ENCODE results near the gene ABCC3.

ABCC3 gene

DNA sequence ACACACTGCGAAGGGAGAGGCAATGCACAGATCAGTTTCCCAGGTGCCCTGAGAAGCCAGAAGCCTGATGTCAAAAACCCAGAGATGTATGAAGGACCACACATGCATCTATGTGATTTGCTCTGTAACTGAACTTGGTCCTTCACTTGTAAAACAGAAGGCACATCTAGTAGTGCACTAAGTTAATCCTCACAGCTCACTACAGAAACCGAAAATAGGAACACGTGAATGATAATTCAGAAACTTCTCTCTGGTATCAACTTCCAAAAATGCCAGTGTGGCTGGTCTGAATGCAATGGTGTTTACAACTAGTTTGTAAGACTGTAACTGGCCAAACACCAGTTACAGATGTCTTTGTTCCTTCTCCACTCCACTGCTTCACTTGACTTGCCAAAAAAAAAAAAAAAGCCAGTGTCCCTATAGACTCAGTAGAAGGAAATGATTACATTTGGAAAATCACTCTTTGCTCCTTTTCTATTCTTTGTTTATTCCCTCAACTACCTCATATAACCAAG is 61.7 kb downstream of the ABCC3 start:
- H3K27ac ChIP-seq (ENCODE audit: low read depth, low read length): no peak overlapping the region
- TF ChIP-seq, protein P1, sequence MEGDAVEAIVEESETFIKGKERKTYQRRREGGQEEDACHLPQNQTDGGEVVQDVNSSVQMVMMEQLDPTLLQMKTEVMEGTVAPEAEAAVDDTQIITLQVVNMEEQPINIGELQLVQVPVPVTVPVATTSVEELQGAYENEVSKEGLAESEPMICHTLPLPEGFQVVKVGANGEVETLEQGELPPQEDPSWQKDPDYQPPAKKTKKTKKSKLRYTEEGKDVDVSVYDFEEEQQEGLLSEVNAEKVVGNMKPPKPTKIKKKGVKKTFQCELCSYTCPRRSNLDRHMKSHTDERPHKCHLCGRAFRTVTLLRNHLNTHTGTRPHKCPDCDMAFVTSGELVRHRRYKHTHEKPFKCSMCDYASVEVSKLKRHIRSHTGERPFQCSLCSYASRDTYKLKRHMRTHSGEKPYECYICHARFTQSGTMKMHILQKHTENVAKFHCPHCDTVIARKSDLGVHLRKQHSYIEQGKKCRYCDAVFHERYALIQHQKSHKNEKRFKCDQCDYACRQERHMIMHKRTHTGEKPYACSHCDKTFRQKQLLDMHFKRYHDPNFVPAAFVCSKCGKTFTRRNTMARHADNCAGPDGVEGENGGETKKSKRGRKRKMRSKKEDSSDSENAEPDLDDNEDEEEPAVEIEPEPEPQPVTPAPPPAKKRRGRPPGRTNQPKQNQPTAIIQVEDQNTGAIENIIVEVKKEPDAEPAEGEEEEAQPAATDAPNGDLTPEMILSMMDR (IDR thresholded peaks at IDR 0.05; ENCODE audit: low read depth, low read length, poor library complexity, severe bottlenecking): no peak
- no peak for TF ChIP-seq EZH2phosphoT487 (IDR thresholded peaks at IDR 0.05; ENCODE audit: borderline replicate concordance, low read length)

DNA sequence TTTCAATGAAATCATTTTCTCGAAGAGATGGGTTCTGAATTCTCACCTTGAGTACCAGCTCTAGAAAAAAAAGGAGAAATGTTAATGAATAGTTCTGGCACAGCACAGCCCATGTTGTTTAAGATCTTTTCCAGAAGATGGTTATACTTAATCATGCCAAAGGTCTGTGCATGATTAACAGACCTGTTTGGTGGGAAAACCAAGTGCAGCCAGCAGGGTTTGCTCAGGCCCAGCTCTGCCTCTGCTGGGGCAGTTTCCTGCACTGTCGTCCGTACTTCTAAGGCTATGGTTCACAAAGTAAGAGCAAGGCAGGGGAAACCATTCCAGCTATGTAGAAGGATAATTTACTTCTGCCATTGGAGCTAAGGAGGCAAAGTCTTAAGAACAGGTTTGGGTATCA is 62.4 kb downstream of the ABCC3 start:
- Histone ChIP-seq H3K27ac (ENCODE audit: low read depth, low read length) (no peak overlapping the region), H3K9me3 (ENCODE audit: control insufficient read depth, insufficient read depth, low read length) (no peaks in the 10 kb centered on the region), H3K4me3 (ENCODE audit: low read length) (no peak overlapping the region), H3K79me2 (ENCODE audit: control insufficient read depth, low read length) (peaks cover 16% of the 10 kb centered on the region), H4K20me1 (ENCODE audit: control insufficient read depth, insufficient read depth, low read depth, low read length) (no peaks in the 10 kb centered on the region; the same call in 1 of the 2 replicates), H3K36me3 (ENCODE audit: control insufficient read depth, low read length) (peaks cover 86% of the 10 kb centered on the region), H3K9me2 (replicated peaks; ENCODE audit: control insufficient read depth, low read length) (no peaks in the 10 kb centered on the region), H3K27me3 (ENCODE audit: control insufficient read depth, low read length) (no peaks in the 10 kb centered on the region), H3K4me1 (ENCODE audit: control insufficient read depth, low read length) (no peaks in the 10 kb centered on the region), H3F3A (ENCODE audit: control insufficient read depth, insufficient read depth) (peaks cover 8% of the 10 kb centered on the region; the same call in 1 of the 2 replicates), H3K4me2 (ENCODE audit: low read length) (no peak overlapping the region)
- no peak for TF ChIP-seq EZH2phosphoT487 (IDR thresholded peaks at IDR 0.05; ENCODE audit: borderline replicate concordance, low read length)
- TF ChIP-seq, protein P1 (IDR thresholded peaks at IDR 0.05; ENCODE audit: low read depth, low read length, poor library complexity, severe bottlenecking): no peak

More for the DNA sequence above, 61.7 kb downstream of the ABCC3 start:
- Histone ChIP-seq H3K9me3 (ENCODE audit: control insufficient read depth, insufficient read depth, low read length) (no peaks in the 10 kb centered on the region), H3K79me2 (ENCODE audit: control insufficient read depth, low read length) (peaks cover 10% of the 10 kb centered on the region), H3F3A (ENCODE audit: control insufficient read depth, insufficient read depth) (peaks cover 5% of the 10 kb centered on the region; the same call in 1 of the 2 replicates), H4K20me1 (ENCODE audit: control insufficient read depth, insufficient read depth, low read depth, low read length) (no peaks in the 10 kb centered on the region; the same call in 1 of the 2 replicates), H3K4me1 (ENCODE audit: control insufficient read depth, low read length) (no peaks in the 10 kb centered on the region), H3K36me3 (ENCODE audit: control insufficient read depth, low read length) (peaks cover 80% of the 10 kb centered on the region), H3K4me2 (ENCODE audit: low read length) (no peak overlapping the region), H3K27me3 (ENCODE audit: control insufficient read depth, low read length) (no peaks in the 10 kb centered on the region), H3K9me2 (replicated peaks; ENCODE audit: control insufficient read depth, low read length) (no peaks in the 10 kb centered on the region), H3K4me3 (ENCODE audit: low read length) (no peak overlapping the region)

DNA sequence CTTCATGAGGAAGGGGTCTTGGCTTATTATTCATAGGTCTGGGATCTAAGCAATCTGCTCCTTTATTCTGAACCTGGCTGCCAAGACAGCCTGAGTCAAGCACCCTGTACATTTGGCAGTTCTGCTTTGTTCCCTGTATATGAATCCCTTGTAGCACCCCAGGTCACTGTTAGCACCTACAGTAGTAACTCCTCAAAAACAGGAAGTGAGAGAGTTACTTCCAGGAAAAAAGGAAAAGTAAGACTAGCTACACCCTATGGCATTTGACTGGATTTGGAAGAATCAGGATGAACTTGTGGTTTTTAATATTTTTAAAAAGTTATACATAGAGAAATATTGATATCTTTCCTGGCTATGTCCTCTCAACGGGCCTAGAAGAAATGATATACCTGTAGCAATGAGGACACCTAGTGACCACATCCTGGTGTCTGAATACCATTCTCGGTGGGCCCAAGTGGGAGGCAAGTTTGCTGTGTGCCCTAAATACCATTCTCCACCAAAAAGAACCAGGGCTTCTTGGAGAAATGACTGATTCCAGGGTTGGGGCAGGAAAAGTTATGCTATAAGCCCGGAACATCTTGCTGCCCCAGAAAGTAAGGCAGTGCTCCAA is 63.1 kb downstream of the ABCC3 start:
- Histone ChIP-seq H3K4me2 (ENCODE audit: low read length) (no peak overlapping the region), H3K79me2 (ENCODE audit: control insufficient read depth, low read length) (peaks cover 23% of the 10 kb centered on the region), H3K9me2 (replicated peaks; ENCODE audit: control insufficient read depth, low read length) (no peaks in the 10 kb centered on the region), H3K27ac (ENCODE audit: low read depth, low read length) (no peak overlapping the region), H4K20me1 (ENCODE audit: control insufficient read depth, insufficient read depth, low read depth, low read length) (no peaks in the 10 kb centered on the region; the same call in 1 of the 2 replicates), H3K27me3 (ENCODE audit: control insufficient read depth, low read length) (no peaks in the 10 kb centered on the region), H3F3A (ENCODE audit: control insufficient read depth, insufficient read depth) (0 out of 2 replicates have a peak, but pooled peaks cover 5% of the 10 kb centered on the region), H3K4me1 (ENCODE audit: control insufficient read depth, low read length) (no peaks in the 10 kb centered on the region), H3K36me3 (ENCODE audit: control insufficient read depth, low read length) (peaks cover 85% of the 10 kb centered on the region), H3K4me3 (ENCODE audit: low read length) (no peak overlapping the region), H3K9me3 (ENCODE audit: control insufficient read depth, insufficient read depth, low read length) (no peaks in the 10 kb centered on the region)
- TF ChIP-seq, protein P1 (IDR thresholded peaks at IDR 0.05; ENCODE audit: low read depth, low read length, poor library complexity, severe bottlenecking): no peak
- no peak for TF ChIP-seq EZH2phosphoT487 (IDR thresholded peaks at IDR 0.05; ENCODE audit: borderline replicate concordance, low read length)

All from DOHH2 (cell line).